ENCODE measurements around the gene HECTD4.

DNA sequence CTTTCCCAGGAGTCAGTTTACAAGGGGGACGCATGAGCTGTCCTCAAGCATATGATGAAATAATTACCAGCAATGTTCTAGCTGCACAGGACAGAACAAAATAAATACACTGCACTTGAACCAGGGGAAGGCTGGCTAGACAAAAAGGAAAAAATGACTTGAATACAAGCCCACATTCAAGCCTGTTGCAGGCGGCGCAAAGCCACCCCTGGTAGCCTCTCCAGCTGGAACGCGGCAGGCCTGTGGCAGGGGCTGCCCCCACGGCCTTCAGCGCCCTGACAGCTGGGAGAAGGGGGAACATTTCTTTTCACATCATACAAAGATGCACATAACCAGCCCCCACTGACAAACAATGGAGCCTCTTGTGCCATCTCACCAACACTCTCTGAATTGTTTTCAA, 199.7 kb downstream of the HECTD4 start:
- TF ChIP-seq, protein P1, sequence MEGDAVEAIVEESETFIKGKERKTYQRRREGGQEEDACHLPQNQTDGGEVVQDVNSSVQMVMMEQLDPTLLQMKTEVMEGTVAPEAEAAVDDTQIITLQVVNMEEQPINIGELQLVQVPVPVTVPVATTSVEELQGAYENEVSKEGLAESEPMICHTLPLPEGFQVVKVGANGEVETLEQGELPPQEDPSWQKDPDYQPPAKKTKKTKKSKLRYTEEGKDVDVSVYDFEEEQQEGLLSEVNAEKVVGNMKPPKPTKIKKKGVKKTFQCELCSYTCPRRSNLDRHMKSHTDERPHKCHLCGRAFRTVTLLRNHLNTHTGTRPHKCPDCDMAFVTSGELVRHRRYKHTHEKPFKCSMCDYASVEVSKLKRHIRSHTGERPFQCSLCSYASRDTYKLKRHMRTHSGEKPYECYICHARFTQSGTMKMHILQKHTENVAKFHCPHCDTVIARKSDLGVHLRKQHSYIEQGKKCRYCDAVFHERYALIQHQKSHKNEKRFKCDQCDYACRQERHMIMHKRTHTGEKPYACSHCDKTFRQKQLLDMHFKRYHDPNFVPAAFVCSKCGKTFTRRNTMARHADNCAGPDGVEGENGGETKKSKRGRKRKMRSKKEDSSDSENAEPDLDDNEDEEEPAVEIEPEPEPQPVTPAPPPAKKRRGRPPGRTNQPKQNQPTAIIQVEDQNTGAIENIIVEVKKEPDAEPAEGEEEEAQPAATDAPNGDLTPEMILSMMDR (IDR thresholded peaks at IDR 0.05; ENCODE audit: low read length): no peak
- no peak for TF ChIP-seq EZH2 (IDR thresholded peaks at IDR 0.05; ENCODE audit: borderline replicate concordance, low read length)
